NCI-H146 treated with DMSO at 0.1 percent for 48 hours (cell line): ENCODE results near the gene SZT2.
"Not testable (repeated sequence)": the region's sequence is repeated elsewhere in the genome, so short reads cannot be mapped to it uniquely, and the experiment has no call there.

ENCODE experiments used
- DNase-seq: peaks from one replicate; lab custom pipeline; 2025; ENCODE audit not compliant: unreplicated experiment; lab: John Stamatoyannopoulos, UW

The SZT2 gene

GRCh38 chr1:43360616-43361015, 29.1 kb upstream of the SZT2 start:
- no peak for DNase-seq

GRCh38 chr1:43363283-43363934, 26.3 kb upstream of the SZT2 start:
- DNase-seq, result no peak

GRCh38 chr1:43363935-43364525, 25.7 kb upstream of the SZT2 start:
- no peak for DNase-seq

GRCh38 chr1:43365678-43366077, 24.0 kb upstream of the SZT2 start:
- DNase-seq, result no peak

- DNase-seq, result no peak
Observed at GRCh38 chr1:43366179-43366578, 23.5 kb upstream of the SZT2 start.

- no peak for DNase-seq
Observed at GRCh38 chr1:43366601-43367025, 23.1 kb upstream of the SZT2 start.

DNA sequence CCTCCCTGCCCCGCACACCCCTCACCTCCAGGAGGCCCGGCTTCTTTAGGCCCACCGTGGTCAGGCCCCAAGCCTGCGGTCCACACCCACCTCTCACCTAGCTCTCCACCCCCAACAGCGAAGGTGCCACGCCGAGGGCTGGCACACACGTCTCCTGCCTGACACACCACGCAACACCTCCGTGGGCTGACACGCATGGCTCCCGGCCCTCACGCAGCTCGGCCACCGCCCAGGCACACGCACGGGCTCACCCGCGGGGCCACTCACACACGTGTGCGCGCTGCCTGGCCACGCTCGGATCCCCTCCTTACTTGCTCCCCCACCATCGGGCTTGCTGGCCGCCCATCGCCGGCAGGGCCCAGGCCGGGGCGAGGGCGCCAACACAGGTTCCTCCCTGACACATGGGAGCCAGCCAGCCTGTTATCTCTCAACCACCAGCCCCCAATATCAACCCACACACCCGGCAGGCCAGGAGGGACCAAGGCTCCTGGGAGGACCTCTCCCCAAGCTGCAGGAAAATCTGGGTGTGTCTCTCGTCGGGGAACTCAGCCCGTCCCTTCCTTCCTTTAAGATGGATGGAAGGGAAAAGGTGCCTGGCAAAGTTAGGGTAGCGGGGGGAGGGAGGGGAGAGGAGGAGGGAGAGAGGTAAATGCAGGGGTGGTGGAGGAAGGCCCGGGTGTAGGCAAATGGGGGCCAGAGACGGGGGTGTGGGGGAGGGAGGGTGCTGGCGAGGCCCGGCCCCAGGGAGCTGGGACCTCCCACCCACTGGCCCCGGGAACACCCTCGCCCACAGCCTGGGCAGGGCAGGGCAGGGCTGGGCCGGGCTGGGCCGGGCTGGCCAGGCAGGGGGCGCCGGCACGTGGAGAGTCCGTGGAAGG, 22.4 kb upstream of the SZT2 start:
- DNase-seq, result no peak

DNA sequence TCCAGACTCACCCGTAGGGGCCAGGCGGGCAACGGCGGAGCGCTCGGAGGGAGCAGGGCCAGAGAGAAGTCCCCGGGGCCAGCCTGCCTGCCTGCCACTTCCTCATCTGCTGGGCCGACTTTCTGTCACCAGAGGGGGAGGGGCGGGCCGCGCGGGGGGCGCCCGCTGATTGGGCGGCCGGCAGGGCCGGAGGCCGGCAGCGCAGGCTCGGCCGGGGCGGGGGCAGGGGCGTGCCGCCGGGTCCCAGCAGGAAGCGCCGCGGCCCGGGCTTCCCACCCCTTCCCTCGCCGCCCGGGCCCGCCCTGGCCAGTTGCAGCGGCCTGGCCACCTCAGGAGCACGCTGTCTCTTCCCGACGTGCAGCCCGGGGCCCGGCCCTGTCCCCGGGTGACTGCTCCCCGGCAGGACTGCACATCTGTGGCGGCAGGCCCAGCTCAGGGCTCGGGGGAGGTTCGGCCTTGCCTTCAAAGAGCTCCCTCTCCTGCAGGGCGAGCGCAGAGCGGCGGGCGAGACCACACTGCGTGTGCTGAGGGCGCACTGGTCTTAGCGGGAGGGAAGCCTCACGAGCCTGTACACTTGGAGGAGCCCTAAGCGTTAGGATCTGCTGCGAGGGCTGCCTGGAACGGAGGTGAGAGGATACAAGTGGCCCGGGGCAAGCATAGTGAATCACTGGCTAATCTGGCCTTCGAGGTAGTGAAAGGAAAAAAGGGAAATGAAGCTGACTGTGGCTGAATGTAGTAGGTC, 21.6 kb upstream of the SZT2 start, which contains the start of gene ELOVL1:
Gene ELOVL1, minus strand, starts transcription at position 108 of the 742 bp plus-strand sequence. CDS start 2,402 bp downstream, outside the sequence.
- DNase-seq, result peak; percentile 49

DNA sequence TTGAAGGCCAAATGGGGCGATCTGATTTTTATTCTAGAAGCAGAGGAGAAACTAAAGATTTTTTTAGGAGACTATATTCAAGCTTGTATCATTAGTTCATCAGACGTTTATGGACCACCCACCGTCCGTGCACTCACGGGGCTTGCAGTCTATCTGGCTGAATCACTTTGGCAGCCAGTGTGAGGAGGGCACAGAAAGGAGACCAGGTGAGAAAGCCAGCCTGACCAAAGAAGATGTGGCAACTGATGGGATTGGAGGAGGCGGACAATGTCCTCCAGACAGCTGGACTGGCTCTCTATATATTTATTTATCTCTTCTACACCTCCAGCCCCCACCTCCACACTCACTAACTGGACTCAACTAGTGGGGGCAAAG, 21.1 kb upstream of the SZT2 start:
- DNase-seq, result no peak

- DNase-seq, result not testable (repeated sequence)
Observed at GRCh38 chr1:43369779-43370178, 19.9 kb upstream of the SZT2 start.

- DNase-seq, result no peak
Observed at GRCh38 chr1:43370564-43370963, 19.1 kb upstream of the SZT2 start.

- DNase-seq, result no peak
Observed at GRCh38 chr1:43372172-43372571, 17.5 kb upstream of the SZT2 start.

GRCh38 chr1:43373066-43373940, 16.4 kb upstream of the SZT2 start:
- DNase-seq, result no peak

DNA sequence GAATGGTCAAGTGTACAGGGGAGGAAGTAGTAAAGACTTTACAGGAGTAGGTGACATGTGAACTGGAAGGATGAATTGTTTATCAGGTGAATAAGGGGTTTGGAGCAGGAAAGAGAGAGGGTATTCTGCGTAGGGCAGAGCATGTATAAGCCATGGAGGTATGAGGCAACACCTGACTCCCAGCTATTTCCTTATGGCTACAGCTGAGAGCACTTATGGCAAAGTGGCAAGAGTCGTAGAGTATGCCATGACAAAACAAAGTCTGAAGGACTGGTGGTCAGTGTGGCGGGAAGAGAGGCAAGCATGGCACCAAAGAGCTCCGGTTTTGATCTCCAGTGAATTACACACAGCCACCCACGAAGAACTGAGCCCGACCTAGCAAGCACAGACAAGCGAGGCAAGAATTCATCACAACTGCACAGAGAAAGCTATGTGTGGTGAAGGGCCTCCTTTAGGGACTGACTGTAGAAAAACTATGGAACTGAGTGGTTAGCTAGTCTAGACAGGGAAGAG, 12.9 kb upstream of the SZT2 start:
- no peak for DNase-seq

GRCh38 chr1:43377831-43378230, 11.9 kb upstream of the SZT2 start:
- no peak for DNase-seq

- DNase-seq, result no peak
Observed at GRCh38 chr1:43379476-43379875, 10.2 kb upstream of the SZT2 start.

- DNase-seq, result no peak
Observed at GRCh38 chr1:43381612-43382011, 8.1 kb upstream of the SZT2 start.

- DNase-seq, result no peak
Observed at GRCh38 chr1:43382027-43382779, 7.5 kb upstream of the SZT2 start.

GRCh38 chr1:43383449-43383848, 6.2 kb upstream of the SZT2 start:
- DNase-seq, result no peak
